GM12891 (cell line): Measurements from ENCODE around the gene UNC5A.

Source experiments
- DNase-seq: peaks from one replicate; pipeline ENCODE4 v3.0.0; 2011; ENCODE audit warnings: low spot score; ENCODE audit not compliant: insufficient read length
- FAIRE-seq: peaks from 2 replicates; lab custom pipeline; 2011; peaks lifted over from hg19 to GRCh38; lab: Jason Lieb, UNC
- PAX5 ChIP-seq: IDR thresholded peaks from 2 replicates; pipeline ENCODE4 v1.6.1; 2011; ENCODE audit warnings: low read length, moderate library complexity, mild to moderate bottlenecking; ENCODE audit not compliant: insufficient read depth, severe bottlenecking
- POLR2A ChIP-seq: IDR thresholded peaks from 2 replicates; pipeline ENCODE4 v1.6.1; 2011; ENCODE audit warnings: low read depth, low read length, control low read depth
- POLR2AphosphoS5 ChIP-seq: IDR thresholded peaks from 2 replicates; pipeline ENCODE4 v1.6.1; 2011; ENCODE audit warnings: low read depth, low read length, control low read depth
- POU2F2 ChIP-seq: IDR thresholded peaks from 2 replicates; pipeline ENCODE4 v1.6.1; 2011; ENCODE audit warnings: low read depth, mild to moderate bottlenecking, control low read depth, low read length, moderate library complexity
- SPI1 ChIP-seq: IDR thresholded peaks from 2 replicates; pipeline ENCODE4 v1.6.1; 2011; ENCODE audit warnings: low read depth, low read length, control low read depth
- TAF1 ChIP-seq: IDR thresholded peaks from 2 replicates; pipeline ENCODE4 v1.6.1; 2011; ENCODE audit warnings: low read depth, low read length, control low read depth

Gene UNC5A

GRCh38 chr5:176818391-176819098 lies 8.2 kb downstream of the UNC5A start:
- no peak for DNase-seq
- peak; percentile 45 for FAIRE-seq
- TF ChIP-seq POU2F2: no peak
- TF ChIP-seq SPI1: no peak
- no peak for TF ChIP-seq TAF1
- no peak for TF ChIP-seq POLR2A
- no peak for TF ChIP-seq PAX5
- TF ChIP-seq POLR2AphosphoS5: no peak

DNA sequence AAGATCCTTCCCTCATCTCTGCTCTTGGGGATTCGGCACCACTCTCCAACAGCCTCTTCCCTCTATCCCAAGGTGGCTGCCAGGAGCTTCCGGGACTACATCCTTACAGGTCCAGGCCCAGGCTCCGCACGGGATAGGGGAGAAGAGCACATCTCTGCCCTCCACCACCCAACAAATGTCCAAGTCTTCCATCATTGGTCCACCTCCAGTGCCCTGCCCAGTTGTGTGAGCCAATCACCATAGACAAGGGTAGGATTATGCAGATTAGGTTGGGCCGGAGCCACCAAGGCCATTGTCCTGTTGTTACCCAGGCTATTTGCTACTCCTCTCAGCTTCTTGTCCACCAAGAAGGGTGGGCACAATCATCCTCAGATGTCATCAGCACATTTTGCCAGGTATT lies 9.1 kb downstream of the UNC5A start:
- DNase-seq (no peak), FAIRE-seq (no peak)
- no peak for TF ChIP-seq SPI1
- no peak for TF ChIP-seq POLR2A
- no peak for TF ChIP-seq POLR2AphosphoS5
- TF ChIP-seq PAX5: no peak
- no peak for TF ChIP-seq POU2F2
- TF ChIP-seq TAF1: no peak

GRCh38 chr5:176820937-176821336 lies 10.6 kb downstream of the UNC5A start:
- DNase-seq: no peak
- no peak for FAIRE-seq
- no peak for TF ChIP-seq POLR2AphosphoS5
- no peak for TF ChIP-seq POLR2A
- no peak for TF ChIP-seq POU2F2

DNA sequence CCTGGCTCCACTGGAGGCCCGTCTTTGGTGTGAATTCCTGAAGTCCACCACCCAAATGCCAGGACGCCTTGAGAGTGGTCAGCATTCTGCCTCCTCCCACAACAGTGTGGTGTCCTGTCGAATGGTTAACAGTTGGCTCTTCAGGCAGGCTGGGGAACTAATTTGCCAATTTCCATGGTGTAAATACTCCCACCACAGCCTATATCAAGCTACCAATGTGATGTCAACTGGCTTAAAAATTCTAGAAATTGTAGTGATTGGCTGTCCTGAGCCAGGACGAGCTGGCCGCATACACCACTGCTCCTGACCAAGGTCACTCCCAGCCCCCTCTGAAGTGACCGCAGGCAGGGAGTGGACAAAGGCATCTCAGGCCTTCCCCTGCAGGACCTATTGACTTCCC lies 11.1 kb downstream of the UNC5A start:
- no peak for DNase-seq
- no peak for TF ChIP-seq POLR2AphosphoS5
- FAIRE-seq: no peak

DNA sequence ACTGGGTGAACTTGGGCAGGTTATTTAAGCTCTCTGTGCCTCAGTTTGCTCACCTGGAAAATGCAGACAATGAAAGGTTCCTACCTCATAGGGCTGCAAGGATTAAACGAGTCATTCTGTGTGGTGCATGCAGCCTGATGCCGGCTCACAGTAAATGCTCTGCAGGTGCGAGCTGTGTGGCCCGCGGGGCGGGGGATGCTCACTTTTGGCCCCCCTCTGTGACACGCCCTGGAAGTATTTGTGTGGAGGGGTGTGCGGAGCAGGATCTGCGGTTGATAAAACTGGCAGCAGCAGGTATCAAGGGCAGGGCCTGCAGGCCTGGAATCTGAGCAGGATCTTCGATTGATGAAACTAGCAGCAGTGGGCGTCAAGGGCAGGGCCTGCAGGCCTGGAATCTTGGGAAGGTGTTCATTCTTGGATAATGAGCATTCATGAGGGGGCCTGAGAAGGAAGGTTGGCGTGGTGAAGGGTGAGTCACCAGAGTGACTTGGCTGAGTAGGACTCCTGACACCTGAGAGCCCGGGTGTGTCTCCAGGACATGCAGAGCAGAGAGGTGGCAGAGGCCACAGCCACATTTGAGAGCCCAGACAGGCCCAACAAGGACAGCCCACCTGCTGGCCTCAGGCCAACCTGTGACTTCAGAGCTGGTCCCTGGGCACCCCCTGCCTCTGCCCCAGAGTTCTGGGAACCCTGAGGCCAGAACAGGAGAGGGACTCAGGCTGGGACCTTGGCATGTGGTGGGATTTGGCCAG lies 11.9 kb downstream of the UNC5A start:
- FAIRE-seq (no peak), DNase-seq (no peak)
- no peak for TF ChIP-seq SPI1
- TF ChIP-seq TAF1: no peak
- no peak for TF ChIP-seq POU2F2
- no peak for TF ChIP-seq PAX5
- no peak for TF ChIP-seq POLR2A
- no peak for TF ChIP-seq POLR2AphosphoS5

GRCh38 chr5:176822793-176823481 lies 12.6 kb downstream of the UNC5A start:
- DNase-seq (no peak), FAIRE-seq (no peak)
- TF ChIP-seq PAX5 (no peak), POLR2A (no peak), TAF1 (no peak), POLR2AphosphoS5 (no peak), SPI1 (no peak), POU2F2 (no peak)

- TF ChIP-seq PAX5 (no peak), POLR2AphosphoS5 (no peak), POU2F2 (no peak), POLR2A (no peak), TAF1 (no peak), SPI1 (no peak)
- no peak for DNase-seq
- FAIRE-seq: no peak
Observed at GRCh38 chr5:176823869-176824412, 13.6 kb downstream of the UNC5A start.

- no peak for TF ChIP-seq PAX5
- no peak for TF ChIP-seq TAF1
- no peak for TF ChIP-seq SPI1
- TF ChIP-seq POU2F2: no peak
- no peak for TF ChIP-seq POLR2AphosphoS5
- no peak for TF ChIP-seq POLR2A
- FAIRE-seq: no peak
- no peak for DNase-seq
Observed at GRCh38 chr5:176824604-176825003, 14.2 kb downstream of the UNC5A start.

DNA sequence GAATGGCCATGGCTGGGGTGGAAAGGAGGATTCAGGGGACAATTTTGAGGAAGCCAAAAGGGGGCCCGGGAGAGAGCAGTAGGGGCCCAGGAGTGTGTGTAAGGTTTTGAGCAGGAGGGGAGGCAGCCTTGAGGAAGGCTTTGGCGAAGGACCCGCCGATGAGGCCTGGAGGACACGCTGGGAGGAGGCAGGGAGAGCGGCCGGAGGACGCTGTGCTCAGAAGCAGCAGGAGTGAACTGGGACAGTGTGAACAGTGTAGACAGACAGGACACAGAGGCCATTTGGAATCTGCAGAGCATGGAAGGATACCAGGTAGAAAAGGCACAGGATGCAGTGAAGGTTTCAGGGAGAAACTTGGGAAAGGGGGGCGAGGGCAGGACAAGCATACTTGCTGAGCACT lies 14.9 kb downstream of the UNC5A start:
- FAIRE-seq (no peak), DNase-seq (no peak)
- TF ChIP-seq TAF1 (no peak), SPI1 (no peak), POLR2AphosphoS5 (no peak), PAX5 (no peak), POU2F2 (no peak), POLR2A (no peak)
